PFSK-1 (cell line): ENCODE data around the gene AMACR.

Experiments used
- FOXP2 ChIP-seq: optimal IDR thresholded peaks from 2 replicates; pipeline ENCODE3; 2011; ENCODE audit warnings: borderline replicate concordance, control low read depth, inconsistent platforms; ENCODE audit not compliant: insufficient read depth; ENCODE audit errors: extremely low read length, extremely low read depth
- POLR2AphosphoS5 ChIP-seq: IDR thresholded peaks from 2 replicates; pipeline ENCODE4 v1.6.1; 2012; ENCODE audit warnings: low read depth, mild to moderate bottlenecking, control low read depth, low read length, moderate library complexity
- SIN3A ChIP-seq: IDR thresholded peaks from 2 replicates; pipeline ENCODE4 v1.6.1; 2012; ENCODE audit warnings: mild to moderate bottlenecking, low read length, moderate library complexity, borderline replicate concordance; ENCODE audit not compliant: insufficient read depth
- TAF1 ChIP-seq: IDR thresholded peaks from 2 replicates; pipeline ENCODE4 v1.6.1; 2012; ENCODE audit warnings: low read length, control low read depth, borderline replicate concordance; ENCODE audit not compliant: insufficient read depth
- TF ChIP-seq, protein P1 (sequence below), 2 experiments: IDR thresholded peaks; 2 replicates each; pipeline versions ENCODE4 v1.6.1 to v1.8.0; 2011 to 2012; ENCODE audit warnings: low read depth in 2 of 2, low read length in 2 of 2, control low read depth in 1 of 2, inconsistent platforms in 1 of 2, mild to moderate bottlenecking in 1 of 2, moderate library complexity in 1 of 2; ENCODE audit not compliant: insufficient read depth in 1 of 2

The AMACR gene

GRCh38 chr5:33995865-33996264 is 12.0 kb downstream of the AMACR start:
- TF ChIP-seq TAF1 = no peak
- no peak for TF ChIP-seq SIN3A
- no peak for TF ChIP-seq FOXP2
- TF ChIP-seq, protein P1, sequence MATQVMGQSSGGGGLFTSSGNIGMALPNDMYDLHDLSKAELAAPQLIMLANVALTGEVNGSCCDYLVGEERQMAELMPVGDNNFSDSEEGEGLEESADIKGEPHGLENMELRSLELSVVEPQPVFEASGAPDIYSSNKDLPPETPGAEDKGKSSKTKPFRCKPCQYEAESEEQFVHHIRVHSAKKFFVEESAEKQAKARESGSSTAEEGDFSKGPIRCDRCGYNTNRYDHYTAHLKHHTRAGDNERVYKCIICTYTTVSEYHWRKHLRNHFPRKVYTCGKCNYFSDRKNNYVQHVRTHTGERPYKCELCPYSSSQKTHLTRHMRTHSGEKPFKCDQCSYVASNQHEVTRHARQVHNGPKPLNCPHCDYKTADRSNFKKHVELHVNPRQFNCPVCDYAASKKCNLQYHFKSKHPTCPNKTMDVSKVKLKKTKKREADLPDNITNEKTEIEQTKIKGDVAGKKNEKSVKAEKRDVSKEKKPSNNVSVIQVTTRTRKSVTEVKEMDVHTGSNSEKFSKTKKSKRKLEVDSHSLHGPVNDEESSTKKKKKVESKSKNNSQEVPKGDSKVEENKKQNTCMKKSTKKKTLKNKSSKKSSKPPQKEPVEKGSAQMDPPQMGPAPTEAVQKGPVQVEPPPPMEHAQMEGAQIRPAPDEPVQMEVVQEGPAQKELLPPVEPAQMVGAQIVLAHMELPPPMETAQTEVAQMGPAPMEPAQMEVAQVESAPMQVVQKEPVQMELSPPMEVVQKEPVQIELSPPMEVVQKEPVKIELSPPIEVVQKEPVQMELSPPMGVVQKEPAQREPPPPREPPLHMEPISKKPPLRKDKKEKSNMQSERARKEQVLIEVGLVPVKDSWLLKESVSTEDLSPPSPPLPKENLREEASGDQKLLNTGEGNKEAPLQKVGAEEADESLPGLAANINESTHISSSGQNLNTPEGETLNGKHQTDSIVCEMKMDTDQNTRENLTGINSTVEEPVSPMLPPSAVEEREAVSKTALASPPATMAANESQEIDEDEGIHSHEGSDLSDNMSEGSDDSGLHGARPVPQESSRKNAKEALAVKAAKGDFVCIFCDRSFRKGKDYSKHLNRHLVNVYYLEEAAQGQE (IDR thresholded peaks at IDR 0.05; ENCODE audit: insufficient read depth in 1 of 2, low read depth in 2 of 2, low read length in 2 of 2) = no peak
- no peak for TF ChIP-seq POLR2AphosphoS5

DNA sequence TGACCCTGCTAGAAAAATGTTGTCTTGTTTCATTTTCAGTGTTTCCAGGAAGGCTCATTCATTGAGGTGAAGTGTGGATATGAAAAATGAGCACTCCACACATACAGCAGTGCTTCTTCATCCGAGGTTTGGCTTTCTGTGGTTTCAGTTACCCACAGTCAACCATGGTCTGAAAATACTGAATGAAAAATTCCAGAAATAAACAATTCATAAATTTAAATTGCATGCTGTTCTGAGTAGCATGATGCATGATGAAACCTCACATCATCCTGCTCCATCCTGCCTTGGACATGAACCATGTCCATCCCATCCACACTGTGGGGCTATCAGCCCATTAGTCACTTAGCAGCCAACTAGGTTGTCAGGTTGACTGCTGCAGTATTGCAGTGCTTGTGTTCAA is 13.0 kb downstream of the AMACR start:
- TF ChIP-seq, protein P1 (IDR thresholded peaks at IDR 0.05; ENCODE audit: insufficient read depth in 1 of 2, low read depth in 2 of 2, low read length in 2 of 2) = no peak
- TF ChIP-seq TAF1 = no peak
- TF ChIP-seq FOXP2 = no peak
- no peak for TF ChIP-seq SIN3A
- no peak for TF ChIP-seq POLR2AphosphoS5

GRCh38 chr5:33992864-33993263 is 15.0 kb downstream of the AMACR start:
- no peak for TF ChIP-seq SIN3A
- no peak for TF ChIP-seq FOXP2
- TF ChIP-seq, protein P1 (IDR thresholded peaks at IDR 0.05; ENCODE audit: insufficient read depth in 1 of 2, low read depth in 2 of 2, low read length in 2 of 2) = no peak
- TF ChIP-seq TAF1 = no peak
- TF ChIP-seq POLR2AphosphoS5 = no peak

DNA sequence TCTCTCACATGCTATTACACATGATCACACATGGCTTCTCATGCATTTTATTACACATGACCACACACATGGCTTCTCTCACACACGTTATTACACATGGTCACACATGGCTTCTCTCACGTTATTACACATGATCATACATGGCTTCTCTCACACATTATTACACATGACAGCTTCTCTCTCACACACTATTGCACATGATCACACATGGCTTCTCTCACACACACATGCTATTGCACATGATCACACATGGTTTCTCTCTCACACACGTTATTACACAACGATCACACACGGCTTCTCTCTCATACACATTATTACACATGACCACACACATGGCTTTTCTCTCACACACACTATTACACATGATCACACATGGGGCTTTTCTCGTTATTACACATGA is 22.4 kb downstream of the AMACR start:
- TF ChIP-seq SIN3A (no peak), POLR2AphosphoS5 (no peak), FOXP2 (no peak), TAF1 (no peak)
- TF ChIP-seq, protein P1 (IDR thresholded peaks at IDR 0.05; ENCODE audit: insufficient read depth in 1 of 2, low read depth in 2 of 2, low read length in 2 of 2) = no peak

DNA sequence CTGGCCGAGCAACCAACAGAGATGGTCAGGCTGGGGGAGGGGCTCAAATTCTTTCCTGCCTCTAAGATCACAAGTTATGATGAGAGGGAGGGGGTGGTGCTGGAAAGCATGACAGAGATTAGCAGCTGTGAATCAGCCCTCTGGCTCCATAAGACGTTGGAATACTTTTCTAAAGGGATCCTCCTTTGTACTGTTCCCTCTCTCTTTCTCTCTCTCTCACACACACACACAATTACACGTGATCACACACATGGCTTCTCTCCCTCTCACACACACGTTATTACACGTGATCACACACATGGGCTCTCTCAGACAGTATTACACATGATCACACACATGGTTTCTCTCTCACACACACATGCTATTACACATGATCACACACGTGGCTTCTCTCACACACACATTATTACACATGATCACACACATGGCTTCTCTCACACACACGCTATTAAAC is 23.2 kb downstream of the AMACR start, which contains the start of gene SLC45A2:
Gene SLC45A2, minus strand, starts transcription at position 23 of the 454 bp plus-strand sequence. CDS start 110 bp downstream, outside the sequence.
- TF ChIP-seq SIN3A = no peak
- TF ChIP-seq, protein P1 (IDR thresholded peaks at IDR 0.05; ENCODE audit: insufficient read depth in 1 of 2, low read depth in 2 of 2, low read length in 2 of 2) = no peak
- no peak for TF ChIP-seq TAF1
- no peak for TF ChIP-seq POLR2AphosphoS5
